Endothelial cell of umbilical vein (primary cell): Measurements from ENCODE around the gene DSCAML1. TPM values are rescaled to one million over a fixed set of nuclear protein-coding genes. Genes with fewer than 3 reads are reported as not detected.

Source experiments
- BruUV-seq: library from RNA; stranded (reverse); fragments of 400-500 nt; replicated peaks from 2 replicates; lab custom pipeline; 2021; lab: Mats Ljungman, UMichigan
- CTCF ChIA-PET: fragments of 300-600, 350-600 bp; sonication (Branson Sonifier 250); formaldehyde crosslinking; loops from one replicate; lab custom pipeline; 2021; ENCODE audit warnings: antibody characterized with exemption, inconsistent platforms; lab: Charles Lee
- POLR2A ChIA-PET: fragments of 300-600, 350-600 bp; sonication (Branson Sonifier 250); formaldehyde crosslinking; loops from one replicate; lab custom pipeline; 2021; ENCODE audit warnings: antibody characterized with exemption, inconsistent platforms; lab: Charles Lee
- DNase-seq: peaks from one replicate; pipeline ENCODE4 v3.0.0-alpha.2; 2011; ENCODE audit warnings: low read depth, low spot score
- FAIRE-seq: peaks from 2 replicates; lab custom pipeline; 2011; peaks lifted over from hg19 to GRCh38; lab: Jason Lieb, UNC
- H2AFZ ChIP-seq: 2 replicates; pipeline ENCODE4 v1.6.0; 2012; ENCODE audit warnings: low read depth, low read length, control low read depth, inconsistent platforms
- H3K27ac ChIP-seq: 2 replicates; pipeline ENCODE4 v1.5.1; 2011; ENCODE audit warnings: low read depth, mild to moderate bottlenecking, control low read depth, low read length, moderate library complexity; ENCODE audit not compliant: insufficient read depth
- H3K27me3 ChIP-seq, 2 experiments: 2 replicates each; pipeline versions ENCODE4 v1.6.0 to v1.6.1; 2011; ENCODE audit warnings: low read length in 2 of 2, mixed read lengths in 1 of 2; ENCODE audit not compliant: control insufficient read depth in 2 of 2, insufficient read depth in 2 of 2
- H3K36me3 ChIP-seq, 2 experiments: 2 replicates in 1 of 2; 3 replicates in 1 of 2; pipeline ENCODE4 v1.5.1; 2011; ENCODE audit warnings: low read length in 2 of 2, mild to moderate bottlenecking in 1 of 2, moderate library complexity in 1 of 2; ENCODE audit not compliant: control insufficient read depth in 2 of 2, insufficient read depth in 2 of 2; ENCODE audit errors: extremely low read depth in 1 of 2
- H3K4me1 ChIP-seq: 3 replicates; pipeline ENCODE4 v1.5.1; 2011; ENCODE audit warnings: mild to moderate bottlenecking, low read length; ENCODE audit not compliant: control insufficient read depth, insufficient read depth; ENCODE audit errors: extremely low read depth
- H3K4me2 ChIP-seq: 2 replicates; pipeline ENCODE4 v1.6.1; 2011; ENCODE audit warnings: low read length, control low read depth, mixed read lengths; ENCODE audit not compliant: insufficient read depth
- H3K4me3 ChIP-seq, 3 experiments: fragments of 200-600 bp in 1 of 3; sonication (generic), shearing (Covaris generic) in 1 of 3; replicated peaks in 1 of 3; 2 replicates each; pipeline ENCODE4 v1.5.1; 2011 to 2016; ENCODE audit warnings: control low read depth in 3 of 3, low read length in 3 of 3, mild to moderate bottlenecking in 2 of 3, inconsistent platforms in 1 of 3, low read depth in 1 of 3, moderate library complexity in 1 of 3; ENCODE audit not compliant: insufficient read depth in 1 of 3
- H3K79me2 ChIP-seq: 2 replicates; pipeline ENCODE4 v1.6.0; 2012; ENCODE audit warnings: low read length, inconsistent platforms; ENCODE audit not compliant: control insufficient read depth, insufficient read depth
- H3K9ac ChIP-seq: replicated peaks from 2 replicates; pipeline ENCODE3; 2011; ENCODE audit warnings: low read length, control low read depth; ENCODE audit not compliant: insufficient read depth; ENCODE audit errors: extremely low read depth
- H3K9me1 ChIP-seq: replicated peaks from 3 replicates; pipeline ENCODE4 v1.6.0; 2011; ENCODE audit warnings: mild to moderate bottlenecking, low read length; ENCODE audit not compliant: control insufficient read depth, insufficient read depth; ENCODE audit errors: extremely low read depth
- H3K9me3 ChIP-seq: replicated peaks from 2 replicates; pipeline ENCODE4 v1.5.1; 2012; ENCODE audit warnings: low read length, inconsistent platforms; ENCODE audit not compliant: control insufficient read depth, insufficient read depth
- H4K20me1 ChIP-seq: replicated peaks from 2 replicates; pipeline ENCODE3; 2011; ENCODE audit warnings: mild to moderate bottlenecking, low read length; ENCODE audit not compliant: control insufficient read depth, insufficient read depth; ENCODE audit errors: extremely low read depth
- EZH2 ChIP-seq: IDR thresholded peaks from 2 replicates; pipeline ENCODE4 v1.6.1; 2012; ENCODE audit warnings: borderline replicate concordance, low read depth, mild to moderate bottlenecking, moderate library complexity, low read length, inconsistent platforms; ENCODE audit not compliant: severe bottlenecking
- FOS ChIP-seq: IDR thresholded peaks from 2 replicates; pipeline ENCODE4 v1.6.1; 2011; ENCODE audit warnings: mild to moderate bottlenecking, low read length, moderate library complexity, borderline replicate concordance; ENCODE audit not compliant: insufficient read depth
- GATA2 ChIP-seq: IDR thresholded peaks from 2 replicates; pipeline ENCODE4 v1.7.0; 2011; ENCODE audit warnings: low read depth, mild to moderate bottlenecking, moderate library complexity, mixed read lengths, low read length; ENCODE audit not compliant: insufficient read length, insufficient read depth
- JUN ChIP-seq: IDR thresholded peaks from 2 replicates; pipeline ENCODE4 v1.6.1; 2011; ENCODE audit warnings: borderline replicate concordance, low read depth; ENCODE audit not compliant: insufficient read length, insufficient read depth
- MYC ChIP-seq: IDR thresholded peaks from one replicate; pipeline ENCODE4 v1.6.1; 2011; ENCODE audit warnings: mild to moderate bottlenecking, low read depth, low read length
- POLR2A ChIP-seq: IDR thresholded peaks from 2 replicates; pipeline ENCODE4 v1.6.1; 2012; ENCODE audit warnings: low read depth, mild to moderate bottlenecking, control low read depth, low read length
- POLR2AphosphoS5 ChIP-seq: IDR thresholded peaks from 2 replicates; pipeline ENCODE4 v1.6.1; 2012; ENCODE audit warnings: low read depth, mild to moderate bottlenecking, control low read depth, low read length, moderate library complexity; ENCODE audit not compliant: insufficient read depth
- dilution Hi-C: fragments of 300-500 bp; cut with MboI; formaldehyde crosslinking; loops from one replicate; pipeline ENCODE4 v1.15.0; 2019; ENCODE audit warnings: low sequenced_read_pairs; ENCODE audit not compliant: extremely low pct_ligation_motif_present
- intact Hi-C: fragments of 100-400 bp; cut with micrococcal nuclease; formaldehyde crosslinking; loops from one replicate; pipeline ENCODE4 v1.10.0; 2022
- polyA plus RNA-seq, 4 experiments: library from polyadenylated mRNA; depleted of rRNA in 3 of 4; stranded (reverse) in 3 of 4; unstranded in 1 of 4; fragments of >200 nt; gene quantifications; 2 replicates each; pipeline versions ENCODE4 v1.2.1 to v1.2.3, GENCODE V29; 2011 to 2012; ENCODE audit warnings: missing spikeins in 1 of 4
- total RNA-seq: library from RNA; stranded (reverse); gene quantifications from 2 replicates; pipeline ENCODE4 v1.2.3, GENCODE V29; 2021
- TF ChIP-seq, protein P1 (sequence below): IDR thresholded peaks from 2 replicates; pipeline ENCODE4 v1.6.1; 2011; ENCODE audit not compliant: insufficient read depth, insufficient read length
- TF ChIP-seq, protein P2 (sequence below), 2 donors: IDR thresholded peaks; 1 replicate in 1 of 2; 2 replicates in 1 of 2; pipeline ENCODE4 v1.5.1; 2011; ENCODE audit warnings: low read length in 2 of 2, mild to moderate bottlenecking in 2 of 2, moderate library complexity in 2 of 2, control low read depth in 1 of 2, inconsistent platforms in 1 of 2, low read depth in 1 of 2; ENCODE audit not compliant: insufficient read depth in 1 of 2; ENCODE audit errors: extremely low read depth in 1 of 2

DSCAML1 gene
- total and polyA plus RNA-seq, 2 donors (not counting 3 experiments of a cell fraction or from before 2014, with no cell fraction given) = not detected

DNA sequence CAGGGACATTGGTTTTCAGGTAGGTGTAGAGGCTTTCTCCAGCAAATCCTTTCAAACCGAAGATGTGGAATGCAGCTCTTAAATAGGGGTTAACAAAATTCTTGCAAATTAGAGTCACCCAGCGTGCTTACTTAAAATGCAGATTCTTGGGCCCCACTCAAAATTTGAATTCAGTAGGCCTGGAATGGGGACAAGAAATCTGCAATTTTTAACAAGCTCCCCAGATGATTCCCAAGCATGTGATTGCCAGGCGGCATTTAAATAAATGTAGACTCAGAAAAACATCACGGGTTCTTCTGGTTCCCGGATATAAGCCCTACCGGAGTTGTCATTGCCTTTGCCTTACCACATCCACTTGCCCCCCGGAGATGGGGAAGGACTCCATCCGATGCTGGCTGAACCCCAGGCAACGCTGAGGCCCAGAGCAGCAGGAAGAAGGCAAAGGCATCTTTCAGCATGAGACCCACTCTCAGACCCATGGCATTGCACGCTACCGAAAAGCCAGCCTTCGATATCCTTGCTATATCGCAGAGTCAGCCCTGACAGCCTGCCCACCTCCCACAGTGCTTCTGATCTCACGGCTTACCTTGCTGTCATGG, 134.2 kb downstream of the DSCAML1 start:
- DNase-seq (no peak), FAIRE-seq (no peak)
- Histone ChIP-seq H3K27me3 (peaks cover 0 to 2% of the 10 kb centered on the region in 2 experiments), H3K79me2 (no peaks in the 10 kb centered on the region), H4K20me1 (no peaks in the 10 kb centered on the region), H3K4me3 (no peak overlapping the region), H3K9me3 (no peaks in the 10 kb centered on the region), H3K9ac (no peak overlapping the region), H3K4me1 (no peaks in the 10 kb centered on the region), H3K4me2 (no peak overlapping the region), H3K36me3 (no peaks in the 10 kb centered on the region), H3K9me1 (no peaks in the 10 kb centered on the region), H3K27ac (no peak overlapping the region), H2AFZ (no peak overlapping the region)
- BruUV-seq = no TSS peak
- TF ChIP-seq, protein P1, sequence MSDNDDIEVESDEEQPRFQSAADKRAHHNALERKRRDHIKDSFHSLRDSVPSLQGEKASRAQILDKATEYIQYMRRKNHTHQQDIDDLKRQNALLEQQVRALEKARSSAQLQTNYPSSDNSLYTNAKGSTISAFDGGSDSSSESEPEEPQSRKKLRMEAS = no peak
- no peak for TF ChIP-seq POLR2A
- no peak for TF ChIP-seq EZH2
- TF ChIP-seq, protein P2, sequence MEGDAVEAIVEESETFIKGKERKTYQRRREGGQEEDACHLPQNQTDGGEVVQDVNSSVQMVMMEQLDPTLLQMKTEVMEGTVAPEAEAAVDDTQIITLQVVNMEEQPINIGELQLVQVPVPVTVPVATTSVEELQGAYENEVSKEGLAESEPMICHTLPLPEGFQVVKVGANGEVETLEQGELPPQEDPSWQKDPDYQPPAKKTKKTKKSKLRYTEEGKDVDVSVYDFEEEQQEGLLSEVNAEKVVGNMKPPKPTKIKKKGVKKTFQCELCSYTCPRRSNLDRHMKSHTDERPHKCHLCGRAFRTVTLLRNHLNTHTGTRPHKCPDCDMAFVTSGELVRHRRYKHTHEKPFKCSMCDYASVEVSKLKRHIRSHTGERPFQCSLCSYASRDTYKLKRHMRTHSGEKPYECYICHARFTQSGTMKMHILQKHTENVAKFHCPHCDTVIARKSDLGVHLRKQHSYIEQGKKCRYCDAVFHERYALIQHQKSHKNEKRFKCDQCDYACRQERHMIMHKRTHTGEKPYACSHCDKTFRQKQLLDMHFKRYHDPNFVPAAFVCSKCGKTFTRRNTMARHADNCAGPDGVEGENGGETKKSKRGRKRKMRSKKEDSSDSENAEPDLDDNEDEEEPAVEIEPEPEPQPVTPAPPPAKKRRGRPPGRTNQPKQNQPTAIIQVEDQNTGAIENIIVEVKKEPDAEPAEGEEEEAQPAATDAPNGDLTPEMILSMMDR (IDR thresholded peaks at IDR 0.05; ENCODE audit: extremely low read depth in 1 of 2, insufficient read depth in 1 of 2, low read depth in 1 of 2, low read length in 2 of 2) = no peak
- no peak for TF ChIP-seq GATA2
- no peak for TF ChIP-seq MYC
- TF ChIP-seq JUN = no peak
- TF ChIP-seq FOS = no peak
- no peak for TF ChIP-seq POLR2AphosphoS5
- intact Hi-C loops (no loop called here), dilution Hi-C loops (no loop called here)
- POLR2A ChIA-PET = no interaction called here
- CTCF ChIA-PET = no interaction called here
